ENCODE measurements around the gene ATG4B. TPM values are rescaled to one million over a fixed set of nuclear protein-coding genes. Genes with fewer than 3 reads are reported as not detected.

ATG4B gene
- total RNA-seq, 1 donor from 2014 or later: 124 TPM

- peak overlapping the region; percentile 84 for H3K4me3 Mint-ChIP-seq (ENCODE audit: unreplicated experiment)
- peak overlapping the region; percentile 76 for H3K27ac Mint-ChIP-seq (ENCODE audit: unreplicated experiment)
- peaks cover 17% of the 10 kb centered on the region for H3K36me3 Mint-ChIP-seq (ENCODE audit: low read depth, unreplicated experiment)
- no peak for DNase-seq (ENCODE audit: low spot score)
- no peaks in the 10 kb centered on the region for H3K9me3 Mint-ChIP-seq (ENCODE audit: unreplicated experiment)
- TF ChIP-seq, protein P1, sequence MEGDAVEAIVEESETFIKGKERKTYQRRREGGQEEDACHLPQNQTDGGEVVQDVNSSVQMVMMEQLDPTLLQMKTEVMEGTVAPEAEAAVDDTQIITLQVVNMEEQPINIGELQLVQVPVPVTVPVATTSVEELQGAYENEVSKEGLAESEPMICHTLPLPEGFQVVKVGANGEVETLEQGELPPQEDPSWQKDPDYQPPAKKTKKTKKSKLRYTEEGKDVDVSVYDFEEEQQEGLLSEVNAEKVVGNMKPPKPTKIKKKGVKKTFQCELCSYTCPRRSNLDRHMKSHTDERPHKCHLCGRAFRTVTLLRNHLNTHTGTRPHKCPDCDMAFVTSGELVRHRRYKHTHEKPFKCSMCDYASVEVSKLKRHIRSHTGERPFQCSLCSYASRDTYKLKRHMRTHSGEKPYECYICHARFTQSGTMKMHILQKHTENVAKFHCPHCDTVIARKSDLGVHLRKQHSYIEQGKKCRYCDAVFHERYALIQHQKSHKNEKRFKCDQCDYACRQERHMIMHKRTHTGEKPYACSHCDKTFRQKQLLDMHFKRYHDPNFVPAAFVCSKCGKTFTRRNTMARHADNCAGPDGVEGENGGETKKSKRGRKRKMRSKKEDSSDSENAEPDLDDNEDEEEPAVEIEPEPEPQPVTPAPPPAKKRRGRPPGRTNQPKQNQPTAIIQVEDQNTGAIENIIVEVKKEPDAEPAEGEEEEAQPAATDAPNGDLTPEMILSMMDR (IDR thresholded peaks at IDR 0.05; ENCODE audit: unreplicated experiment): no peak
- peaks cover 6% of the 10 kb centered on the region for H3K27me3 Mint-ChIP-seq (ENCODE audit: unreplicated experiment)
- H3K4me1 Mint-ChIP-seq (ENCODE audit: unreplicated experiment): peaks cover 7% of the 10 kb centered on the region
Observed at GRCh38 chr2:241608881-241609280, 28.6 kb upstream of the ATG4B start.

DNA sequence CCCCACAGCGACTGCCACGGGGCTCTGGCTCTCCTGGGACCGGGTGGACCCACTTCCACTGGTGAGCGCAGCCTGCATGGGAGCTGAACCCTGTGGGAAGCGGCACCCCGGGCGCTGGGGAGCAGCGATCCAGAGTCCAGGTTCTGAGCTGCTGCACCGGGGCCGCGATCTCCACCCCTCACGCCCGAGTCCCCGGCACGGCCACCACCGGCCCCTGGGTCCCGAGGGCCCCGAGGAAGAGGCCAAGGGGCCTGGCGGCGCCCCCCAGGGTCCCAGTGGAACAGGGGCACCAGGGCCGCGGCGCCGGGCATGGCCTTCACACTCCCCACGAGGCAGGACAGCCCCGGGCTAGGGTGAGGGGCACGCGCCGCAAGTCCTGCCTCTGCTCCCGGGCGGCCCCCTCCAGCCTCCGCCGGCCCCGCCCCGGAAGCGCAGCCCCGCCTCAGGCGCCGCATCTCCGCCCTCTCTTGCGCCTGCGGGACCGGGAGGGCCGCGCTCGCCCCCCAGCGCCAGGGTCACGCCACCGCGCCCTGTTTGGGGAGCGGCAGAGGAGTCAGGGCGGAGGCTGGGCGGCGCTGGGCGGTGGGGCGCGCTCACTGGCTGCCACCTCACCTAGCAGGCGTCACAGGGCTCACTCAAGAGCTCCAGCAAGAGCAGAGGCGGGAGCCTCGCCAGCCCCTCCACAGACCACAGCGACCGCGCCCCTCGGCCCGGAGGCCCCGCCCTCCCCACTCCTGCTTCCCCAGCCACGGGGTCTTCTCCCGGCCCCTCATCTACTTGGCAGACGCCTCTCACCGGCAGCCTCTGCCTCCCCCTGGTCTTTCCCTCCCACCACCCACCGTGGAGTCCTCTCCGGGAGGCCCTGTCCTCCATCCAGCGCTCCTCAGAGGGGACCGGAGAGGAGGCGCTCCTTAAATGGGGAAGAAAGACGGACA is 27.4 kb upstream of the ATG4B start:
- Mint-ChIP-seq H3K9me3 (ENCODE audit: unreplicated experiment) (no peaks in the 10 kb centered on the region), H3K4me1 (ENCODE audit: unreplicated experiment) (peaks cover 7% of the 10 kb centered on the region), H3K27ac (ENCODE audit: unreplicated experiment) (no peak overlapping the region), H3K36me3 (ENCODE audit: low read depth, unreplicated experiment) (peaks cover 19% of the 10 kb centered on the region), H3K4me3 (ENCODE audit: unreplicated experiment) (peak overlapping the region; percentile 73), H3K27me3 (ENCODE audit: unreplicated experiment) (peaks cover 10% of the 10 kb centered on the region)
- TF ChIP-seq, protein P1 (IDR thresholded peaks at IDR 0.05; ENCODE audit: unreplicated experiment): peak; percentile 66
- peak; percentile 90 for DNase-seq (ENCODE audit: low spot score)

DNA sequence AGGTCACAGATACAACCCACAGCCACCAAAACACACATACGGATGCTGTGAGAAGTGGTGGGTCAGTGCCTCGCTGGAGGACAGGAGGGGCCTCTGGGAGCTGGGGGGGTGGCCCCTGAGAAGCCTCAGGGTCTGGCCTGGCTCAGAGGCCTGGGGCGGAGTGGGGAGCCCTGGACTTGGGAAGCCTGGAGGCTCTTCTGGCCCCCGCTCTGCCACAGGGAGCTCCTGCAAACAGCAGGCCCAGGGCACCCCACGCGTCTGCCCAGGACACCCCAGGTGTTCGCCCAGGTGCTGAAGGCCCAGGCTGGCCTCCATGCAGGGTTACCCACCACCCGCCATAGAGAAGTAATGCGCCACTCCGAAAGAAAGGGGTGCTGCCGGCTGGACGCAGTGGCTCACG is 26.4 kb upstream of the ATG4B start:
- TF ChIP-seq, protein P1 (IDR thresholded peaks at IDR 0.05; ENCODE audit: unreplicated experiment): no peak

DNA sequence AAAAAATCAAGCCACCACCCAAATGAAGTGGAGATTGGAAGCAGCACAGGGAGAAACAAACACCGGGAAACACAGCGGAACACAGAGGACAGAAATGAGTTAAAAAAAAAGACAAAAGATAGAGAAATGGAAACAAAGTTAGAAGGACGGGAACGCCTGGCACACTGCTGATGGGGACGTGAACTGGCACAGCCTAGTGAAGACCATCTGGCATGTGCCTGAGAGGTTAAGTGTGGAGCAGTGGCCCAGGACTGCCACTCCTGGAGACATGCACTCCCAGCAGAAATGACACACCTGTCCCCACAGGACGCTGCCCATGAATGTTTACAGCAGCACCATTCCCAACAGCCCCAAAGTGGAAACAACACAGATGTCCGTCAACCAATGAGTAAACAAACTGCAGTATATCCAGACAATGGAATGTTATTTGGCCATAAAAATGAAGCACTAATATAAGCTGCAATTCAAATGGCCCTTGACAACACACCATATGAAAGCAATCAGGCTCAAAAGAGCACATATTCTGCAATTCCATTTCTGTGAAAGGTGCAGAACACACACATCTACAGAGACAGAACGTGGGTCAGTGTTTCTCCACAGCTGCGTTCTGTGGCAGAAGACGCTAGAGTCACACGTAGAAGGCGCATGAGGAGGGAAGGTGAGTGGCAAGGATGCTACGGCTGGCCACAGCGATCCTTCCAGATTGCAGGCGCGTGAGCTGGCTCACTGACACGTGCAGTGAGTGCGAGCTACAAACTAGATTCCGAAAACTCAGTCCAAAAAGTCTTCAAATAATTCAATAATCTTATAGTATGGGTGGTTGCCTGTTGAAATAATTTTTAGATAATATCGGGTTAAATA is 25.1 kb upstream of the ATG4B start:
- peak overlapping the region; percentile 6 for H3K27ac Mint-ChIP-seq (ENCODE audit: unreplicated experiment)
- H3K27me3 Mint-ChIP-seq (ENCODE audit: unreplicated experiment): peaks cover 8% of the 10 kb centered on the region
- DNase-seq (ENCODE audit: low spot score): no peak
- peaks cover 9% of the 10 kb centered on the region for H3K4me1 Mint-ChIP-seq (ENCODE audit: unreplicated experiment)
- H3K9me3 Mint-ChIP-seq (ENCODE audit: unreplicated experiment): no peaks in the 10 kb centered on the region
- TF ChIP-seq, protein P1 (IDR thresholded peaks at IDR 0.05; ENCODE audit: unreplicated experiment): no peak
- H3K36me3 Mint-ChIP-seq (ENCODE audit: low read depth, unreplicated experiment): peaks cover 13% of the 10 kb centered on the region
- no peak overlapping the region for H3K4me3 Mint-ChIP-seq (ENCODE audit: unreplicated experiment)

More for the DNA sequence above, 26.4 kb upstream of the ATG4B start:
- Mint-ChIP-seq H3K36me3 (ENCODE audit: low read depth, unreplicated experiment) (peaks cover 19% of the 10 kb centered on the region), H3K4me3 (ENCODE audit: unreplicated experiment) (peak overlapping the region; percentile 73), H3K9me3 (ENCODE audit: unreplicated experiment) (no peaks in the 10 kb centered on the region), H3K27me3 (ENCODE audit: unreplicated experiment) (peaks cover 11% of the 10 kb centered on the region), H3K4me1 (ENCODE audit: unreplicated experiment) (peaks cover 7% of the 10 kb centered on the region), H3K27ac (ENCODE audit: unreplicated experiment) (peak overlapping the region; percentile 30)
- DNase-seq (ENCODE audit: low spot score): no peak

Data from endothelial cell (in vitro differentiated cells).